ENCODE results near the gene SIVA1. TPM values are rescaled to one million over a fixed set of nuclear protein-coding genes. Genes with fewer than 3 reads are reported as not detected.

SIVA1 gene
- total and polyA plus RNA-seq, 9 donors = 2.4 to 385 (median 91.6) TPM

DNA sequence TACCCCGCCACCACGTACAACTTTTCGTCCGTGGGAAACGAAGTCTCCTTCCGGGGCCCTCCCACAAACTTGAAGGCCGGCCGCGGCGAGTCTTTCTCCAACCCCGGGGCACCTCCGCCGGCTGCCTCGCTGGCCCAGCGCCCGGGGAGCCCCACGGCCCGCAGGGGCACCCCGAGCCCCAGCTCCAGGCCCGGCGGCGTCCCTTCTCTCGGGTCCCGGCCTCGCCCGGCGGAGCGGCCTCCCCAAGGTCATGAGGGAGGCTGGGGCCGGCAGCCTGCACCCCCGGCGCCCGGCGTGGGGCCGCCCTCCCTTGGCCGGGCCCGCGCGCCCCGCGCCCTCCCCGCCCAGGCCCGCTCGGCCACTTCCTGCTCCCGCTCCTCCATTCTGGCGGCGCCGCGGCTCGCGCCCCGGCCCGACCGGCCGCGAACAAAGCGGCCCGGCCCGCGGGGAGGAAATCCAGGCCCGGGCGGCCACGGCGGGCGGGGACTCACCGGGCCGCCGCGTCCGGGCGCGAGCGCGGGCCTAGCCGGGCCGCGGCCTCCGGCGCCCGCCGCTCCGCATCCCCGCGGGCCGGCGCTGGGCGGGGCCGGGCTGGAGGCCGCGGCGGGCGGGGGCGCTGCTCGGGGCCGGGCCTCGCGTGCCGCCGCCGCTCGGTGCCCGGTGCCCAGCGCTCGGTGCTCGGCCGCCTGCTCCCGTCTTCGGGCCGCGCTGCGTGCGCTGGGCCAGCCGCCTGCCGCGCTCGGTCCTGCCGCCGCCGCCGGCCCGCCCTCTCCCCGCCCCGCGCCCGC, 42.2 kb downstream of the SIVA1 start, which contains the start of gene AKT1:
Gene AKT1, minus strand, starts transcription at position 756 of the 788 bp plus-strand sequence. CDS start 3,105 bp downstream, outside the sequence.
- Histone ChIP-seq H3K4me3 (peak within 1 kb of the TSS; percentile 68), H3K36me3 (no peaks in the 10 kb centered on the region), H3K9me3 (no peaks in the 10 kb centered on the region), H3K27ac (peak within 1 kb of the TSS; percentile 69 to 92), H3K27me3 (no peaks in the 10 kb centered on the region), H3K4me1 (ENCODE audit: insufficient read depth) (peaks cover 14% of the 10 kb centered on the region)
- DNase-seq = peak in 2 of 5 donors; percentile 61 to 64
- intact Hi-C loops (cut with DNase I) = loop anchor here in 1 of 4 donors (2.0 kb wide), 1 partner anchor 24 kb away; no protein-coding TSS in a partner anchor
- TF ChIP-seq, protein P1, sequence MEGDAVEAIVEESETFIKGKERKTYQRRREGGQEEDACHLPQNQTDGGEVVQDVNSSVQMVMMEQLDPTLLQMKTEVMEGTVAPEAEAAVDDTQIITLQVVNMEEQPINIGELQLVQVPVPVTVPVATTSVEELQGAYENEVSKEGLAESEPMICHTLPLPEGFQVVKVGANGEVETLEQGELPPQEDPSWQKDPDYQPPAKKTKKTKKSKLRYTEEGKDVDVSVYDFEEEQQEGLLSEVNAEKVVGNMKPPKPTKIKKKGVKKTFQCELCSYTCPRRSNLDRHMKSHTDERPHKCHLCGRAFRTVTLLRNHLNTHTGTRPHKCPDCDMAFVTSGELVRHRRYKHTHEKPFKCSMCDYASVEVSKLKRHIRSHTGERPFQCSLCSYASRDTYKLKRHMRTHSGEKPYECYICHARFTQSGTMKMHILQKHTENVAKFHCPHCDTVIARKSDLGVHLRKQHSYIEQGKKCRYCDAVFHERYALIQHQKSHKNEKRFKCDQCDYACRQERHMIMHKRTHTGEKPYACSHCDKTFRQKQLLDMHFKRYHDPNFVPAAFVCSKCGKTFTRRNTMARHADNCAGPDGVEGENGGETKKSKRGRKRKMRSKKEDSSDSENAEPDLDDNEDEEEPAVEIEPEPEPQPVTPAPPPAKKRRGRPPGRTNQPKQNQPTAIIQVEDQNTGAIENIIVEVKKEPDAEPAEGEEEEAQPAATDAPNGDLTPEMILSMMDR (IDR thresholded peaks at IDR 0.05) = no peak
- TF ChIP-seq EP300 (IDR thresholded peaks at IDR 0.05) = no peak
- TF ChIP-seq POLR2A (IDR thresholded peaks at IDR 0.05) = no peak
- 0 to 1% (median 0%) methylated on average over 70 to 100 of the region's 124 CpGs for WGBS, 3 donors

DNA sequence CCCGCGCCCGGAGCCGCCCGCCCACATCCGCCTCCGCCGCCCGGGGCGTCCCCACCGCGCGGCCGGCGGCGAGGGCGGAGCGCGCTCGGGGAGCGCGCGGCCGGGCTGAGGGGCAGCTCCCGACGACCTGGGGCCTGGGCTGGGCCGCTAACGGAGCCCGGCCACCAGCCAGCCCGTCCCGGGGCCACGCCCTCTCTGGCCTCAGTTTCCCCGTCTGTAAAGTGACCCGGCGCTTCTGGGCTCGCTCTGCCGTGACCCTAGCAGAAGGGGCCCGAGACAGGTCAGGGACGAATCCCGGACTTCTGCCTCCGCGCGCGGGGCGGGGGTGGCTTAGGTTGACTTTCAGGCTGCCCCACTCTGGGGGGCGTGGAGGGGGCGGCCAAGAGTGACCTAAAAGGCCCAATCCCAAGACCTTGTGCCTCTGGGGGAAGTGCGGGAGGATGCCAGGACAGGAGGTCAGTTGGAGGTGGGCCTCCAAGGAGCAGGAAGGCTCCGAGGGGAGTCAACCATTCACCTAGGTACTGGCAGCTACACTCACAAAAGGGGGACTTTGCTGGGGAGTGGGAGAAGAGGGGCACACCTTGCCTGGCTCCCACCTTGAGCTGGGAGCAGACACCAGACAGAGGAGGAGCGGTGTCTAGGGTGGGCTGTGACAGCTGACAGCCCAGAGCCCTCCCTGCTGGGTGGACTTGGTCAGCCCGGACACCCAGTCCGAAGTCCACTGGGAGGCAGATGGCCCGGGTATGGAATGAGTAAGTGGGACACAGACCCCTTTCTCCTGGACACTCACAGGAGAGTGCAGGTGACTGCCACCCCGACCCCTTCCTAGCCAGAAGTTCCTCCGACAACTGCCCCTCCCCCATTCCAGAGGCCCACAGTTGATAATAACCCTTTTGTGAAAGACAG, 43.1 kb downstream of the SIVA1 start:
- no peaks in the 10 kb centered on the region for H3K27me3 ChIP-seq
- H3K4me1 ChIP-seq (ENCODE audit: insufficient read depth) = peaks cover 14% of the 10 kb centered on the region
- intact Hi-C loops (cut with DNase I) = loop anchor here in 1 of 4 donors (1.0 to 2.0 kb wide), 2 partner anchors 25 to 69 kb away; partner anchors contain the start of gene CEP170B
- peak overlapping the region; percentile 69 to 92 for H3K27ac ChIP-seq
- H3K9me3 ChIP-seq = no peaks in the 10 kb centered on the region
- DNase-seq = peak; percentile 50 to 75 (median 73)
- WGBS, 3 donors = 10 to 37% (median 26%) methylated on average over 16 to 55 of the region's 55 CpGs
- TF ChIP-seq EP300 (IDR thresholded peaks at IDR 0.05) (no peak), POLR2A (IDR thresholded peaks at IDR 0.05) (peak; percentile 80)
- peak overlapping the region; percentile 49 for H3K4me3 ChIP-seq
- no peaks in the 10 kb centered on the region for H3K36me3 ChIP-seq

DNA sequence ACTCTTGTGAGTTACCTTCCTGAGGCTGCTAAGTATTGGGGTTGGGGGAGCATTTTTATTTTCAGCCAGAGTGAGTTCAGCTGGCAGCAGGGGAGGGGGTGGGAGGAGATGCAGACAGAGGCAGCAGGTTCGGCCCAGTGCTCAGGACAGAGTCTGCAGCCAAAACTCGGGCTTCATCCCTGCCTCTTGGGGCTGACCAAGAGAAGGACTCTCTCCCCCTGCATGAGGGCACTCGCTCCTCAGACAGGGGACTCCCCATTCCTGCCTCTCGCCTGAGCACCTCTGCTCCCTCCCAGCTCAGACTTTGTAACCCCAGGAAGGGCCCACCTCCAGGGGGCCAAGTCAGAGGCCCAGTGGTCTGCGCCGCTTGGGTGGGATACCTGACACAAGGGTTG, 43.7 kb downstream of the SIVA1 start:
- Histone ChIP-seq H3K27me3 (no peaks in the 10 kb centered on the region), H3K36me3 (no peaks in the 10 kb centered on the region), H3K27ac (peak overlapping the region in 1 of 2 donors; percentile 69), H3K4me1 (ENCODE audit: insufficient read depth) (peaks cover 20% of the 10 kb centered on the region), H3K4me3 (no peak overlapping the region), H3K9me3 (no peaks in the 10 kb centered on the region)
- TF ChIP-seq EP300 (IDR thresholded peaks at IDR 0.05) (no peak), POLR2A (IDR thresholded peaks at IDR 0.05) (no peak)
- TF ChIP-seq, protein P1 (IDR thresholded peaks at IDR 0.05) = no peak
- intact Hi-C loops (cut with DNase I) = loop anchor here in 1 of 4 donors (1.0 kb wide), 1 partner anchor 69 kb away; the partner anchor contains the start of gene CEP170B
- WGBS, 3 donors = 71 to 85% (median 80%) methylated on average over 5 to 6 of the region's 6 CpGs
- DNase-seq = no peak

DNA sequence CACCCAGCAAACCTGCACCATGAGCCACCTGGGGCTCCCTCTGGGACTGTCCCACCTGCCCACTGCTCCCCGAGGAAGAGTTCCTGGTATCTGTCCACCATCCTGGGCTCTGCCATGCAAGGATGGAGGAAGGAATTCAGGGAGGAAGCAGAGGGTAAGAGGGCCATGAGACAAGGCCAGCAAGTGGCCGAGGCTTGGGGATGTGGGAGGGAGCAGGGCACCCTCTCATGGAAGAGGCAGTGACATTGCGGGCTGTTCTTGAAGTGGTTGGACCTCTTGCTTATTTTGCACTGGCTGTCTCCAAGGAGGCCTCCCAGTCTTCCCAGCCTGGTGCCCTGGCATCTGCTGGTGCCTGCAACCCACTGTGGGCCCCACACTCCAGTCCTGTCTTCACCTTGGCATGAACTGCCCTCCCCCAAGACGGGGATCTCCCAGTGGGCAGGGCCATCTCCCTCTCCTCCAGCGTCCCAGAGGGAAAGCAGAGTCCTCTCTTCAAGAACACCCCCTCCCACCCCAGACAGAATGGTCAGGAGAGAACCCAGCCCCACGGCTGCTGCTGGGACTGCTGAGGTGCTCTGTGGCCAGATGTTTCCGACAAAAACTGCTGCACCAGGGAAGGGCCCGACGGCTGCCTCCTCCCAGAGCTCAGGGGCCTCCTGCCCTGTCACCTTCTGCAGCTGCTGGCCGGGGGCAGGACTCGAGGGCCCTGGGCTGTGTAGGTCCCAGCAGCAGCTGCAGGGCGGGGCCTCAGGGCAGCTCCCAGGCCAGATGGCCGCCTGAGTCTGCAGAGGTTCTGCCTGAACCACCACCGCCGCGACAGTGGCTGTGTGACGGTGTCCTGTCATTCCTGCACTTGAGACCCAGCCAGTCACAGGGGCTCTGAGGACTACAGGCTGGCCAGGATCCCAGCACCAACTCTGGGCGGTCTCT, 44.4 kb downstream of the SIVA1 start:
- Histone ChIP-seq H3K4me3 (no peak overlapping the region), H3K27me3 (no peaks in the 10 kb centered on the region), H3K27ac (peak overlapping the region in 1 of 2 donors; percentile 69), H3K9me3 (no peaks in the 10 kb centered on the region), H3K36me3 (no peaks in the 10 kb centered on the region), H3K4me1 (ENCODE audit: insufficient read depth) (peaks cover 20% of the 10 kb centered on the region)
- TF ChIP-seq, protein P1 (IDR thresholded peaks at IDR 0.05) = no peak
- TF ChIP-seq POLR2A (IDR thresholded peaks at IDR 0.05) = no peak
- TF ChIP-seq EP300 (IDR thresholded peaks at IDR 0.05) = no peak
- intact Hi-C loops (cut with DNase I) = no loop called here
- no peak for DNase-seq
- 58 to 66% (median 59%) methylated on average over 17 to 18 of the region's 18 CpGs for WGBS, 3 donors
